Loucy (cell line): ENCODE results near the gene TOGARAM2.

Experiments used
- EZH2phosphoT487 ChIP-seq: fragments of 200-600 bp; IDR thresholded peaks from 2 replicates; pipeline ENCODE4 v1.6.1; 2018; ENCODE audit warnings: antibody characterized with exemption, mild to moderate bottlenecking, moderate library complexity, borderline replicate concordance
- TF ChIP-seq, protein P1 (sequence below): fragments of 200-600 bp; sonication (generic); conservative IDR thresholded peaks from 2 replicates; pipeline ENCODE4 v1.5.1; 2014; ENCODE audit warnings: mild to moderate bottlenecking, antibody characterized with exemption, low read length

DNA sequence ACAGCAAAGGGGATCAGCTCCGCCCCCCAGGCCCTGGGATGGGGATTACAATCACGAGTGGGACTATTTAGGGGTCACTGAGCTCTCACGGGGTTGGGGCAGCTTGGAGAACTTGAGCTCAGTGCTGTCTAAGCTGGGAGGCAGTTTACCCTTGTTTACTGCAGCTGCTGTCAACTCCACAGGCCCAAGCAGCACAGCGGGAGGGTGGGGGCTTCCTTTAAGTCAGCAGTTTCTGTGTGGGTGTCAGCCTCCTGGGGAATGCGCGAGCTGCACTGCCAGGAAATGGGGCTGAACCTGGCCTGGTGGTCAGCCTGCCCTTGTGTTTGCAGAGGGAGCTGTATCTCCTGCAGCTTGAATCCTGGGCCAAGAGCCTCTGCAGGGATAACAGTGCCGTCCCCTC is 29.8 kb downstream of the TOGARAM2 start:
- TF ChIP-seq, protein P1, sequence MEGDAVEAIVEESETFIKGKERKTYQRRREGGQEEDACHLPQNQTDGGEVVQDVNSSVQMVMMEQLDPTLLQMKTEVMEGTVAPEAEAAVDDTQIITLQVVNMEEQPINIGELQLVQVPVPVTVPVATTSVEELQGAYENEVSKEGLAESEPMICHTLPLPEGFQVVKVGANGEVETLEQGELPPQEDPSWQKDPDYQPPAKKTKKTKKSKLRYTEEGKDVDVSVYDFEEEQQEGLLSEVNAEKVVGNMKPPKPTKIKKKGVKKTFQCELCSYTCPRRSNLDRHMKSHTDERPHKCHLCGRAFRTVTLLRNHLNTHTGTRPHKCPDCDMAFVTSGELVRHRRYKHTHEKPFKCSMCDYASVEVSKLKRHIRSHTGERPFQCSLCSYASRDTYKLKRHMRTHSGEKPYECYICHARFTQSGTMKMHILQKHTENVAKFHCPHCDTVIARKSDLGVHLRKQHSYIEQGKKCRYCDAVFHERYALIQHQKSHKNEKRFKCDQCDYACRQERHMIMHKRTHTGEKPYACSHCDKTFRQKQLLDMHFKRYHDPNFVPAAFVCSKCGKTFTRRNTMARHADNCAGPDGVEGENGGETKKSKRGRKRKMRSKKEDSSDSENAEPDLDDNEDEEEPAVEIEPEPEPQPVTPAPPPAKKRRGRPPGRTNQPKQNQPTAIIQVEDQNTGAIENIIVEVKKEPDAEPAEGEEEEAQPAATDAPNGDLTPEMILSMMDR, result no peak
- no peak for TF ChIP-seq EZH2phosphoT487
